NCI-H1092 treated with DMSO at 0.1 percent for 48 hours (cell line): ENCODE measurements around the gene MTX1.

Experiments
- DNase-seq: peaks from one replicate; lab custom pipeline; 2025; lab: John Stamatoyannopoulos, UW

The MTX1 gene

DNA sequence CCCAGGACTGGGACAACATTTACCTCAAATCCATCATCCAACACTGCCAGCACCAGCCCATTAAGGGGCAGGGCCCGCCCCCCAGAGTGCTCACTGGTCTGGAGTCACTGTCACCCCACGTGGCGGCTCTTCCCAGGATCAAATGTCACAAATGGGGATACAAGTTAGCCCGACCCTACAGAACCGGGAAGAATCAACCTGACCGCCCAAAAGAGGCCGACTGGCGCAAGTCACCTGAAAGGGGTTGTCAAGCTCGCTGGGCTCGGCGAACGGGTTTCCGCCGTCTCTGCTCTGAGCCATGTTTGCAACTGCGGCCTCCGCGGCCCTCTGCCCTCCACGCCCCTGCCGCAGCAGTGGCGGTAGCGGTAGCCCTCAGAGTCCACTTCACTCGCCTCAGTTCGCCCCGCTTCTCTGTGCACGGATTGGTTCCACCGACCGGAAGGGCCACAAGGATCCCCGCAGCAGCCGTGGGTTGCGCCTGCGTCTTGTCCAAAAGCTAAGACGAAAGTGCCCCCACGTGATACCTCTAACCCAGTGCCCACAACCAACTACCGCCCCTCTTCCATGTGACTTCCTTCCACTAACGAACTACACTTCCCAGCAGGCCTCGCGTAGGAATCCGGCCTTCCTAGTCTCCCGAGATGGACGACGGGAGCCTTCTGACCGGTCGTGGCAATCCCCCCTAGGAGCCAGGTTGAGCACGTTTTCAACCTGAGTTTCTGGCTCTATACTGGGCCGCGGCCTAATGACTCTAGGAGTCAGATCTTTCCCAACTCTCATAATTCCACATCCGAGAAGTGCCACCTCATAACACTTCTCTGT, 53.6 kb downstream of the MTX1 start, which contains the start of gene SCAMP3:
Gene SCAMP3 (minus strand): TSS at position 509 of the 822 bp plus-strand sequence. CDS start 209 bp downstream, at position 300.
- DNase-seq: peak; percentile 99

DNA sequence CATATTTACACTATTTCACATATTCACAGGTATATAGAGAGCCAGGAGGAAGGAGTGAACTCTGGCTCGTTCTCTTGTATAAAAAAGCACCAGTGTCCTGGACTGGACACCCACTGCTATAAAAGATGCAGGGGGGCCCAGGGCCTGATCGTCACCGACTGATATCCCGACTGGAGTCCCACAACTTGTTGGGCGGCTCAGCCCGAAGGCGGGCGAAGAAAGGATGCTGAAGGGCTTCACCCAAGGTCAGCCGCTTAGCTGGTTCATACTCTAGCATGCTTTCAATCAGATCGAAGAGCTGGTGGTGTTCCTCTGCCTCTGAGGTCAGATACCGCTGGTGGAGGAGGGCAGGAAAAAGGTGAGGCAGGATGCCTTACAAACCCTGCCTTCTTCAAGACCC, 54.6 kb downstream of the MTX1 start:
- no peak for DNase-seq
